ENCODE measurements around the gene NTSR2.

NTSR2 gene

DNA sequence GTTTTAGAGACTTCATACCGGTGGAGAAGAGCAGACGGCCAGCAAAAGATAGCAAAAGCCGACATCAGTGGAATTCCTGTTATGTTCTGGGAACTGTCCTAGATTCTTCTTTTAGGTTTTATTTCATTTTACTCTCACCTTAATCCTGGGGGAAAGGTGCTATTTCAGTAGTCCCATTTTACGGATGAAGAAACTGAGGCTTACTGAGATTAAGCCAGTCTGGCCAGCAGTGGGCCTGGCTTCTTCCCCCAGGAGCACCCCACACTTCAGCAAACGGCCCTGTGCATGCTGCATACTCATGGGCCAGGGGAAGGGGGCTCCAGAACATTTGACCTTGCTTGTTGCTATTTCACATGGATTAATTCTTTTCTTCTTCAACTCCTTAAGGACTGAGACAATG, 56.7 kb downstream of the NTSR2 start:
- DNase-seq (ENCODE audit: low read depth, low spot score): no peak
- no peak overlapping the region for H3K4me3 ChIP-seq (ENCODE audit: low read depth, low read length)
- TF ChIP-seq, protein P1, sequence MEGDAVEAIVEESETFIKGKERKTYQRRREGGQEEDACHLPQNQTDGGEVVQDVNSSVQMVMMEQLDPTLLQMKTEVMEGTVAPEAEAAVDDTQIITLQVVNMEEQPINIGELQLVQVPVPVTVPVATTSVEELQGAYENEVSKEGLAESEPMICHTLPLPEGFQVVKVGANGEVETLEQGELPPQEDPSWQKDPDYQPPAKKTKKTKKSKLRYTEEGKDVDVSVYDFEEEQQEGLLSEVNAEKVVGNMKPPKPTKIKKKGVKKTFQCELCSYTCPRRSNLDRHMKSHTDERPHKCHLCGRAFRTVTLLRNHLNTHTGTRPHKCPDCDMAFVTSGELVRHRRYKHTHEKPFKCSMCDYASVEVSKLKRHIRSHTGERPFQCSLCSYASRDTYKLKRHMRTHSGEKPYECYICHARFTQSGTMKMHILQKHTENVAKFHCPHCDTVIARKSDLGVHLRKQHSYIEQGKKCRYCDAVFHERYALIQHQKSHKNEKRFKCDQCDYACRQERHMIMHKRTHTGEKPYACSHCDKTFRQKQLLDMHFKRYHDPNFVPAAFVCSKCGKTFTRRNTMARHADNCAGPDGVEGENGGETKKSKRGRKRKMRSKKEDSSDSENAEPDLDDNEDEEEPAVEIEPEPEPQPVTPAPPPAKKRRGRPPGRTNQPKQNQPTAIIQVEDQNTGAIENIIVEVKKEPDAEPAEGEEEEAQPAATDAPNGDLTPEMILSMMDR (IDR thresholded peaks at IDR 0.05; ENCODE audit: low read depth, low read length): no peak
- in situ Hi-C loops (cut with HindIII; ENCODE audit: low sequenced_read_pairs): no loop called here

DNA sequence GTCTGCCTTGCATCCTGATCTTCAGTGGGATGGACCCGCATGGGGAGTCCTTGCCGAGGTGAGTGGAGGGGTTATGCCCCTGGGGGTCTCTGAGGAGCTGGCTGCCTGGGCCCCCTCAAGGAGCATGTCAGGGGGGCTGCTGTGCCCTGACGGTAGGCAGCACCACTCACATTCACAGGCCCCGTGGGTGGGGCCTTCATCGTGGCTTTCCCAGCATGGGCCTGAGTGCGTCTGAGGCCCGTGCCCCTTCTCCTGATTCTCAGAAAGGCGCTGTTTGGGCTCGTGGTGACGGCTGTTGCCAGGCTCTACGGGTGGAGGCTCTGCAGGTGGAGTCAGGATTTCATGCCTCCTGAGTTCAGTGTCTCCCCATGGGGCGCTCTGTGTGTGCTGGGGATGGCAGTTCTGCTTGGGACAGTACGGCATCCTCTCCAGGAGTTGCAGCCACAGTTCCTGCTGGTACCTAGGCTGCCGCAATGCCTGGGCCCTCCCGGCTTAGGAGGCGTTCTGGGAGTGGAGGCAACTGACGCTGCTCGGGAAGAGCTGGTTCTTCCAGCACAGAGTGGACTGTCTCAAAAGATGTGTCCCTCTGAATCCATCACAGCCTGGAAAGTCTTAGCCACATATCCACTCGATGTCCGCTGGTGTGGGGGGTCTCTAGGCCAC, 57.3 kb downstream of the NTSR2 start:
- DNase-seq (ENCODE audit: low read depth, low spot score): no peak
- TF ChIP-seq, protein P1 (IDR thresholded peaks at IDR 0.05; ENCODE audit: low read depth, low read length): no peak
- no peak overlapping the region for H3K4me3 ChIP-seq (ENCODE audit: low read depth, low read length)
- in situ Hi-C loops (cut with HindIII; ENCODE audit: low sequenced_read_pairs): no loop called here

DNA sequence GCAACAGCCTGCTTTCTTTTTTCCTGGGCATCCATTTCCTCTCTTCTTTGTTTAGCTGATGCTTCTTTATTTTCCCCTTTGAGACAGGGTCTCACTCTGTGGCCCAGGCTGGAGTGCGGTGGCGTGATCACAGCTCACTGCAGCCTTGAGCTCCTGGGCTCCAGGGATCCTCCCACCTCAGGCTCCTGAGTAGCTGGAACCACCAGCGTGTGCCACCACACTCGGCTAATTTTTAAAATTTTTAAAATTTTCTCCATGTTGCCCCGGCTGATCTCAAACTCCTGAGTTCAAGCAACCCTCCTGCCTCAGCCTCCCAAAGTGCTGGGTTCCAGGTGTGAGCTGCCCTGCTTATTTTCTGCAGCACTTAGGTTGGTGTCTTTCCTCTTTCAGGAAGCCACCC, 58.7 kb downstream of the NTSR2 start:
- H3K4me3 ChIP-seq (ENCODE audit: low read depth, low read length): no peak overlapping the region
- TF ChIP-seq, protein P1 (IDR thresholded peaks at IDR 0.05; ENCODE audit: low read depth, low read length): no peak
- no peak for DNase-seq (ENCODE audit: low read depth, low spot score)
- in situ Hi-C loops (cut with HindIII; ENCODE audit: low sequenced_read_pairs): no loop called here

DNA sequence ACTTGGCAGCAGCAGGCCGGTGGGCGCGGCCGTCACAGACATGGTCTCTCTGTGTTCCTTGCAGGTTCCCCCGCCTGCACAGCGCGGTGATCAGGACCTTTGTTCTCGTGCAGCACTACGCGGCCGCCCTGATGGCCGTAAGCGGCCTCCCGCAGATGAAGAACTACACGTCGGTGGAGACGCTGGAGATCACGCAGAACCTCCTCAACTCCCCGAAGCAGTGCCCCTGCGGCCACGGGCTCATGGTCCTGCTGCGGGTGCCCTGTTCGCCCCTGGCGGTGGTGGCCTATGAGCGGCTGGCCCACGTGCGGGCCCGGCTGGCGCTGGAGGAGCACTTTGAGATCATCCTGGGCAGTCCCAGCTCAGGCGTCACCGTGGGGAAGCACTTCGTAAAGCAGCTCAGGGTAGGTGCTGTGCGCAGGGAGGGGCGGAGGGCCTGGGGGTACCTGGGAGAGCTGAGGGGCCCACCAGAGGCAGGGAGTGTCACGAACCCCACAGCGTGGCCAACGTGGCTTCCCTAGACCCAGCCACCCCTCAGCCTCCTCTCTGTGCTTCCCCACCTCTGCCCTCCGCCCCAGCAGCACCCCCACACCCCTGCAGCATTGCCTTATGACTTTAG, 59.3 kb downstream of the NTSR2 start:
- no peak for DNase-seq (ENCODE audit: low read depth, low spot score)
- in situ Hi-C loops (cut with HindIII; ENCODE audit: low sequenced_read_pairs): no loop called here
- TF ChIP-seq, protein P1 (IDR thresholded peaks at IDR 0.05; ENCODE audit: low read depth, low read length): no peak
- no peak overlapping the region for H3K4me3 ChIP-seq (ENCODE audit: low read depth, low read length)
